ENCODE results near the gene C20orf96.

- TF ChIP-seq REST (IDR thresholded peaks at IDR 0.05; ENCODE audit: unreplicated experiment) = no peak
- no peak for TF ChIP-seq EZH2phosphoT487 (IDR thresholded peaks at IDR 0.05; ENCODE audit: unreplicated experiment)
- no peak for TF ChIP-seq ZNF114 (CRISPR knock-in tag; IDR thresholded peaks at IDR 0.05)
- no peak for TF ChIP-seq CTCF (conservative IDR thresholded peaks at IDR 0.05; ENCODE audit: low read depth in 2 of 2)
- no peak for TF ChIP-seq JUNB (IDR thresholded peaks at IDR 0.05; ENCODE audit: unreplicated experiment)
- no peak for TF ChIP-seq EZH2 (IDR thresholded peaks at IDR 0.05; ENCODE audit: low read depth, unreplicated experiment)
- no peak for TF ChIP-seq ZNF462 (CRISPR knock-in tag; IDR thresholded peaks at IDR 0.05)
- no peak for TF ChIP-seq POLR2AphosphoS5 (IDR thresholded peaks at IDR 0.05; ENCODE audit: low read depth)
- TF ChIP-seq CREB1 (CRISPR knock-in tag; IDR thresholded peaks at IDR 0.05; ENCODE audit: low read depth) = no peak
- TF ChIP-seq ZNF331 (CRISPR knock-in tag; IDR thresholded peaks at IDR 0.05; ENCODE audit: low read depth) = no peak
- TF ChIP-seq ETS1 (IDR thresholded peaks at IDR 0.05) = no peak
- TF ChIP-seq STAT1 (IDR thresholded peaks at IDR 0.05; ENCODE audit: unreplicated experiment) = no peak
These were observed 37.8 kb upstream of the C20orf96 start for GRCh38 chr20:328027-328974.
